HG03342 (cell line): ENCODE results near the gene CRISPLD2.

ENCODE experiments used
- ATAC-seq: cut with Tn5 transposase; IDR thresholded peaks from one replicate; pipeline ENCODE4 v1.9.1; 2021; ENCODE audit warnings: mild to moderate bottlenecking, moderate library complexity; ENCODE audit not compliant: unreplicated experiment

The CRISPLD2 gene, protein sequence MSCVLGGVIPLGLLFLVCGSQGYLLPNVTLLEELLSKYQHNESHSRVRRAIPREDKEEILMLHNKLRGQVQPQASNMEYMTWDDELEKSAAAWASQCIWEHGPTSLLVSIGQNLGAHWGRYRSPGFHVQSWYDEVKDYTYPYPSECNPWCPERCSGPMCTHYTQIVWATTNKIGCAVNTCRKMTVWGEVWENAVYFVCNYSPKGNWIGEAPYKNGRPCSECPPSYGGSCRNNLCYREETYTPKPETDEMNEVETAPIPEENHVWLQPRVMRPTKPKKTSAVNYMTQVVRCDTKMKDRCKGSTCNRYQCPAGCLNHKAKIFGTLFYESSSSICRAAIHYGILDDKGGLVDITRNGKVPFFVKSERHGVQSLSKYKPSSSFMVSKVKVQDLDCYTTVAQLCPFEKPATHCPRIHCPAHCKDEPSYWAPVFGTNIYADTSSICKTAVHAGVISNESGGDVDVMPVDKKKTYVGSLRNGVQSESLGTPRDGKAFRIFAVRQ

DNA sequence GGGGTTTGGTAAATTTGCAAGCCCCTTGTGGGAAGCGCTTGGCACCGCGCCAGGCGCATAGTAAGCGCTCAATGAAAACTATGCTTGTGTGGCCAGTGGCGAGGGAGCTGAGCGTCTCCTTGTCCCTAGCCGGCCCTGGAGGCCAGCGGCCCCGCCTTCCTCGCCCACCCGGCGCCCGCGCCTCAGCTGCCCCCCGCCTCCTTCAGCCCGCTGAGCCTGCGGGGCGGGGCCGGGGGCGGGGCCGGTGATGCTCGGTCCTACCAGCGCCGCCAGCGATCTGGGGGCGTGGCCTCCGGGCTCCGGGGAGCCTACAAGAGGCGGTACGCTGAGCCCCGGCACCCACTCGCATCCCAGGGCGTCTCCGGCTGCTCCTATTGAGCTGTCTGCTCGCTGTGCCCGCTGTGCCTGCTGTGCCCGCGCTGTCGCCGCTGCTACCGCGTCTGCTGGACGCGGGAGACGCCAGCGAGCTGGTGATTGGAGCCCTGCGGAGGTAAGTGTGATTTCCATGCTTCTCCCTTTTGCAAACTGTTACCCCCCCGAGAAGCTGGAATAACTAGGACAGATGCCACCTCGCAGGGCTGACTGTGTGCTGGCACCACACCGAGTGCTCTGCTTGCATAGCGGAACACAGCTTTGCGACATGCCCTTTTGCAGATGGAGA lies at the start of gene CRISPLD2:
Gene CRISPLD2, plus strand, starts transcription at position 342 of the 661 bp plus-strand sequence. CDS start 18,511 bp downstream, outside the sequence.
- peak; percentile 58 for ATAC-seq

DNA sequence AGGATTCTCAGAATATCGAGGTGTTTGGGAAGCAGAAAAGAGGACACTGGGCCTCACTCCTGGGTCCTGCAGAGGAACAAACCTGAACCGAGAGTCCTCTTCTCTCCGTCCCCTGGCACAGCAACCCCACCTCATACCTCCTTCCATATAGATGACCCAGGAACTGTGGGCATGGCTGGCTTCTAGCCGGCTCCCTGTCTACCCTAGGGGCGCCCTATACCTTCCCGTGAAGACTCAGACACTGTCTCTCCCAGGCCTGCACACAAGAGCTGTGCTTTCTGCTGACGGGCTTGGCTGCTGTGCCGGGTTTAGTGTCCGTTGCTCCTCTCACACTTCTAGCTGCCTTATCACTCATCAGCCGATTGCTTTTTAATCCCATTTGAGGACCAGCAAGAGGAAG lies 46.5 kb upstream of the CRISPLD2 start:
- ATAC-seq: no peak

DNA sequence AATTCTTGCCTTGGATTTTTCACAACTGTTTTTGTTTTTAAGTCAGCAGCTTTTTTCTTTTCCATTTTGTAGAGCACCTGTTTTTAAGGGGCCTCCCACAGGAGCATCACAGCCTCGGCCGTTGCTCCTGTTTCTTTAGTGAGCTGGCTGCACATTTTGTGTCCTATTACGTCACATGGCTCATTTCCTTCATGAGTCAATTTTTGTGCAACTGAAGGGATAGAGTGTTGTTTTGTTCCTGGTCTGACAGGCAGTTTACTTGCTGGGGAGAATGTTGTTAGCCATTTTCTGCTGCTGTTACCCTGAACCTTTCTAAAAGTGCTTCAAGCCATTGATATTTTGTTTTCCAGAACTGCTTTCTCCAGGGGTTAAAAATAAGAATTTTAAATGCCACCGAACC lies 45.0 kb upstream of the CRISPLD2 start:
- no peak for ATAC-seq

DNA sequence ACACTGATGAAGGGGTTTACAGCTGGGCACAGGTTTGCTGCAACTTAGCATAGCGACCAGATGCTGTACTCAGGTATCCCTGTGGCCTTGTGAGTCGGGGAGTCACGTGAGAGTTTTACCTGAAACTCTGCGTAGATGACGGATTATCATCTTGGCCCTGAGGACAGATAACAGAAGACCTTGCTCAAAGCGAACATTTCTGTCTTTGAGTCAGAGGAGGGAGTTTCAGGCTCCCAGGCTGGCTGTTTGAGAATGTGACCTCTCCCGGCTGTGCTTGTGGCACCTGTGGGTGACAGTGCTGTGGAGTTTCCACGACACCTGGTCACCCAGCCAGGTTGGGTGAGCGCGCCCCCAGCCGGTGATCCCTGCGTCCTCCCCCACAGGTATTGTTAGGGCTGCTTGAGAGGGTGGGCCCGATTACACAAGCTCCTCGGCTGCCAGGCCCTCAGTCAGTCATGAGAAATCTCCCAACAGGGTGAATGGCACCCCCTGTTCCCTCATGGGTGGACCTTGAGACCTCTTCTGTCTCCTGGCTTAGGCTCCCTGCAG lies 44.4 kb upstream of the CRISPLD2 start:
- no peak for ATAC-seq

DNA sequence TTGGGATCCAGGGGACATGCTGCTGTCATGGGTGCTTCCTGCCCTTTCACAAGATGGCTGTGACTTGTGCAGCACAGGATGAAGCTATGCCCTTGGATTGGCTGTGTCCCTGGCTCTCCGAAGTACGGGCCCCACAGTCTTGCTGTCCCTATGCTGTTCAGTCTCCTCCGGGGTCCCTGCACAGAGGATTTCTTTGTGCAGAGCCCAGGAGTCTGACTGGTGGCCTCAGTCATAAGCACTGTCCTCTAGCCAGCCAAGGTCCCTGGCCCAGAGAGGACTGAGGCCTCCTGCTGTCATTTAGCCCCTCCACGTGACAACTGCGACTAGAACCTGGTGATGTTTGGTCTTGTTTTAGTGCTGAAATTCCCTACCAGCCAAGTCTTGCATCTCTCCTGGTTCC lies 42.4 kb upstream of the CRISPLD2 start:
- ATAC-seq: no peak

DNA sequence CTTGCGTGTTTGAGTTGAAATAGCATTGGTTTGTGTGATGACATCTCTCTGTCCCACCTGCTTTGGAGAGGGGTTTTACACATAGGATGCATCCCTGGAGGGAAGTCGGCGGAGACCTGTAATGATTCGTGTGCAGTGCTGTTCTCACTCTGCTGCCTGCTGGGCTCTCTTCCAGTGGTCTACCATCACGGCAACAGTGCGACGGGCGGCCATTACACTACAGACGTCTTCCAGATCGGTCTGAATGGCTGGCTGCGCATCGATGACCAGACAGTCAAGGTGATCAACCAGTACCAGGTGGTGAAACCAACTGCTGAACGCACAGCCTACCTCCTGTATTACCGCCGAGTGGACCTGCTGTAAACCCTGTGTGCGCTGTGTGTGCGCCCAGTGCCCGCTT lies 41.1 kb upstream of the CRISPLD2 start:
- ATAC-seq: no peak

DNA sequence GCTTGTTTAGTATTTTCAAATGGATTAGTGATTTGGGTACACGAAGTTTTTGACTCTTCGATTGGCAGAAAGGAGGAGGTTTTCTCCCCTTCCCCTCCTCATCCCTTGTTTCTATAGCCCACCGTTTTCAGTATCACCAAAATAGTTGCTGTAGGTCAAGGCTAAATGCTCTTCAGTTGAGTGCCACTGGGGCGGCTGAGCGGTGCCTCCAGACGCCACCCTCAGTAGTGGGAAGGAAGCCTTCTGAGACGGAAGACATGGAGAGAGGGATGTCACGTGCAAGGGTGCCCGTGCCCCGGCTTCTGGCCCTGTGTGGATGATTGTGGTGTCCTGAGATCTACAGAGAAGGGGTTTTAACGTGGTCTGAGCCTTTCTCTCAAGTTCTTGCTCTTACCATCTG lies 39.7 kb upstream of the CRISPLD2 start:
- ATAC-seq: no peak

DNA sequence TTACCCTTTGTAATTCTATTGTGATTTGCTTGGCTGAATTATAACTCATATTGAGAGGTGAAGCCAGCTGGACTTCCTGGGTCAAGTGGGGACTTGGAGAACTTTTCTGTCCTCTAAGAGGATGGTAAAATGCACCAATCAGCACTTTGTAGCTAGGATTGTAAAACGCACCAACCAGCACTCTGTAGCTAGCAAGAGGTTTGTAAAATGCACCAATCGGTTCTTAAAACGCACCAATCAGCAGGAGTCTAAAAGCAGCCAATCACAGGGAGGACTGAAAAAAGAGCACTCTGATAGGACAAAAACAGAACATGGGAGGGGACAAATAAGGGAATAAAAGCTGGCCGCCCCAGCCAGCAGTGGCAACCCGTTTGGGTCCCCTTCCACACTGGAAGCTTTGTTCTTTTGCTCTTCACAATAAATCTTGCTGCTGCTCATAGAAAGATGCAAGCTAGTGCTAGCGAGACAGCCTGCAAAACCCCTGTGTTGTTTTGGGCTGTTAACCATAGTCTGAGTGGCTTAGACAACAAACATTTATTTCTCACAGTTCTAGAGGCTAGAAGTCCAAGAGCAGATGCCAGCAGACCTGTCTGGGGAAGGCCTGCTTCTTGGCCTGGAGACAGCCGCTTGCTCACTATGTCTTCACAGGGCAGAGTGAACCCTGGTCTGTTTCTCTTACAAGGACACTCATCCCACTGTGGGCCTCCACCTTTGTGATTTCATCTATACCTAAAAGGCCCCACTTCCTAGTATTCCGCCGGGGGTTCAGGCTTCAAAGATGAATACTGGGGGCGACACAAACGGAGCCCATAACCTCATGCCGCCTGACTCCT lies 39.0 kb upstream of the CRISPLD2 start:
- ATAC-seq: no peak

DNA sequence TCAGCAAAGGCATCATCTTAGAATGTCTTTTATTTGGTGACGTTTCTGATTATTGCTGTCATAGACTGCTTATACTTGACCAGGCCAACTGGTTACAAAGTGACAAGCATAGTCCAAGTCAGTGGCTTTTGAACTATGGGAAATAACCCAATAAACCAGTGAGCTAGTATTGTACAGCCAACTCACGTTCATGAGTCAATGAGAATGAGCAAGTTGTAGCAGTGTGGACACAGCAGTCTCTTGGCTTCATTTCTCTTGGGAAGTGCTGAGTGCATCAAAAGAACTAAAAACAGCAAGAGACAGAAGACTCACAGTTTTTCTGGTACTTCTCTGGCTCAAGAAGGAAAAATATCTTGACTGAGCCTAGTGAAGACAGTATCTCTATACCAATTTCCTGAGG lies 36.9 kb upstream of the CRISPLD2 start:
- no peak for ATAC-seq

DNA sequence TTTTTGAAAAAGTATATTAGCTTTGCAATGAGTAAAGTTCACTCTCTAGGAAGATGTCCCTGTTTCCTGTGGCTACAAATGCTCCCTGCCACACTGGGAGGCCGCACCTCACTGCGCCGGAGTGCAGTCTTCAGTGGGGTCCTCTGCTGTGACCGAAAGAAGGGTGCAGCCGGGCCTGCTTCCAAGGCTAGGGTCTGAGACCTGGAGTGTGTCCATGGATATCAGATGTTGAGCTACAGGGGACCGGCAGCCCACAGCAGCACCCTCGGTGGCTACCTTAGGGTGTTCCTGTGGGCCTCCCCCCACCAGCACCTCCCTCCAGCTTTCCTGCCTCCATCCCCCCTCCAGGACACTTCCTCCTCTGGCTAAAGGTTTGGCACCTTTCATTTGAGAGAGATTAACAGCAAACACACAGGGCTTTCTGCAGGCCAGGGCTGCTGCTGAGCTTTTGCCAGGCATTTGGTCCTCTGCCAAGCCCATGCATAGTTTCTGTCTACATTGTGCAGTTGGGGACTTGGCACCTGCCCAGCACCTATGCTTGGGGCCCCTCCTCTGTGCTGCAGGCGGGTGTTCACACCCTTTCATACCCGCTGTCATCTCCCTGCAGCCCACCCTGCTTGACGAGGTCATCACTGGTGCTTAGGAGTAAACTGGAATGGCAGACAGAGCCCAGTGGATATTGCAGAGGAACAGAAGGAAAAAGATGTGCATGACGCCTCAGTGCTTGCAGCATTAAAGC lies 33.8 kb upstream of the CRISPLD2 start:
- no peak for ATAC-seq

DNA sequence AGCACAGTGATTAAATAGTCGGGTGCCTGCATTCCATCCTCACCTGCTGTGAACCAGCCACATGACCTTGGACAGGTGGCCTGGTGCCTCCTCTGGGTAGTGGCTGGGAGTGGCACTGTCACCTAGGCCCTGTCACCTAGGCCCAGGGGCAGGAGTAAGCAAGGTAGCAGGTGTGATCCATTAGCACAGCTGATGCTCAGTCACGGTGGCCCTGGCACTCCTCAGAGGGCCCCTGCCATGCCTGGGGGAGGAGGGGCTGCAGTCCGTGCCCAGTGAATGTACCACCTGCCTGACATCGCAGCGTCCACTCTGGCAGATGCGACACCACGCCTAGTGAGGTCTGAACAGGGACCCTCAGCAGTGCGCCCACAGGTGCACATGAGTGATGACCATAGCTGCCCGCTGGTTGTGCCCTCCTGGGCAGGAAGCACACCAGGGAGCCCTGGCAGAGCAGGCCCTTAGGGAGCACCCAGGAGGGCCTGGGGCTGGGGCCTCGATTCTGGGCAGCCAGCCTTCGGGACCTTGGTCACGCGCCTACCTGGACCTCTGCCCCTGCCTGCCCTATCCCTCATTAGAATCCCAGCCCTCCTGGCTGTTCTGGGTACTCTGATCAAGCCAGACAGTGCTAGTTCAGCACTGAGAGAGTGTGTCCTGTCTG lies 33.1 kb upstream of the CRISPLD2 start:
- ATAC-seq: no peak

DNA sequence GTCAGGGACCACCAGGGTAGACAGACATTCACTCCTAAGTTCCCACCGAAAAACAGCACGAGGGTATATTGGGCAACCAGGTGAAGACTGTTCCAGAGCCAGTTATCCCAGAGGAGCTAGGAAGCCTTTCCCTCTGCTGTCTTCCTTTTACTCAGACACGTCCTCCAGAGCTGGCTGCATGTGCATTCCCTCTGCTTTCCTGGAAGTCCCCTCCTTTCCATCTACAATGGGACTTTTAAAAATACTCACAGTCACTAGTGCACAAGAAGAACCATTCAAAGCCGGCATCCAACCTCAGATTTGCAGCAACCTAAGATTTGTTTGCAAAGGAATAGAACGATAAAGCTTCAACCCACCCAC lies 32.5 kb upstream of the CRISPLD2 start:
- no peak for ATAC-seq

DNA sequence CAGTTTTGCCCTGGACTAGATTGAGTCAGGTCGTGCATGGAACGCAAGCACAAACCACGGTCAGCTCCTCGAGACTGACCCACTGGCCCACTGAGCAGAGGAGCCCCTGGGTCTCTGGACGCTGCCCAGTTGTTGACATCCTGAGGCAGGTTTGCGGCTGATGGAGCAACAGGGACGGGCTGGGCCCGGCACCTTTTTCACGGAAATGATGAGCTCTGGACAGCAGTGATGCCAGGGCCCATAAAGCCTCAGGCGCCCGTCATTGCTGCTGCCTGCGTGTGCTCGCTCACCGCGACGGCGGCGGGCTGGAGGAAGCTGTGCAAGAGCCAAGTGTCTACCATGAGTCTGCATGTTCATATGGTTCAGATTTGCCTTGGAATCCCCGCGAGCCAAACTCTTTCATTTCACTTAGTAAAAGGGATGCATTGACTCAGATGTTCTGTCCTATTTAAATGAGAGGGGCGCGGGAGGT lies 30.8 kb upstream of the CRISPLD2 start:
- no peak for ATAC-seq

DNA sequence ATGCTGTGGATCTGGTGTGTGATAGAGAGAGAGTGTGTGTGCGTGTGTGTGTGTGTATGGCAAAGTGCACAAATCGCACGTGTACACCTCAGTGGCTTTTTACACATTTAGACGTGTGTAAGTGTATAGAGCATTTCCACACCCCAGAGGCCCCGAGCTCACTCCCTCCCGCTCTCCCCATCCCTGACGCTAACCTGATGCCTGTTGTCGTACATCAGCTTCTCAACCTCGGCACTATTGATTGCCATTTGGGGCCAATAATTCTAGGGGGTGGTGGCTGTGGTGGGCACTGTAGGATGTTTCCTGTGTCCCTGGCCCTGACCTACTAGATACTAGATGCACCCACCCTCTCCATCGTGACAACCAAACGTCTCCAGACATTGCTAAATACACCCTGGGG lies 30.4 kb upstream of the CRISPLD2 start:
- no peak for ATAC-seq

DNA sequence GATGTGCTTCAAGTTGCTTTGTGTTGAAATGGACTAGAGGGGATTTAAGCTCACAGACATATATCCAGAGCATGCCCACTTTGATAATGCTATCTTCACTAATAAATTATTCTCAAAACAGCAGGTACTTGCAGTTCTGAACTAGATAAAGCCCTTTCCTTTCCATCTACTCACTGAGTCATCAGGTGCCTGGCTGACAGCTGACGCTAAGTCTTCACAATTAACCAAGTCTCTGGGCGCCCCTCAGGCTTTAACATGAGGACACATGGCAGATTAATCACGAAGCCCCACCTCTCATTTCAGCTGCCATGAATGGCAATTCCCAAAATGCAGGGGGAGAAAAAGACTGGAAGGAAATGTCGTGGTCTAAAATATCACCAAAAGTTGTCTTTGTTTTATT lies 29.5 kb upstream of the CRISPLD2 start:
- no peak for ATAC-seq

DNA sequence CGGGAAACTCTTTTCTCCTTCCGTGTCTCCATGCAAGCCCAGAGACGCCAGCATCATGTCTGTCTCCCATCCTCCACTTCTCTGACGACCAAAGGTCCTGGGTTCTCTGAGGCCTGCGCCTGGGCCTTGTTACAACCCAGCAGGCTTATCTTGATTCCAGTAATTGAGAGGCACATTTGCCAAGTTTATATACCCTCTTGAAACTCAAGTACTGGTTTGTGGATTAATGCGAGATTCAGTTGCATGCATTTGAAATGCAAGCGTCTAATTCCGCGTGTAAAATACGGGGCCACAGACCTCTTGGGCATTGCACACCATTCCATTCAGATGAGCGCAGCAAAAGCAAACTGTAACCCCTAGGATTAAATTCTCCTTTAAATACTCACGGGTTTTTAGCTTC lies 28.7 kb upstream of the CRISPLD2 start:
- no peak for ATAC-seq

DNA sequence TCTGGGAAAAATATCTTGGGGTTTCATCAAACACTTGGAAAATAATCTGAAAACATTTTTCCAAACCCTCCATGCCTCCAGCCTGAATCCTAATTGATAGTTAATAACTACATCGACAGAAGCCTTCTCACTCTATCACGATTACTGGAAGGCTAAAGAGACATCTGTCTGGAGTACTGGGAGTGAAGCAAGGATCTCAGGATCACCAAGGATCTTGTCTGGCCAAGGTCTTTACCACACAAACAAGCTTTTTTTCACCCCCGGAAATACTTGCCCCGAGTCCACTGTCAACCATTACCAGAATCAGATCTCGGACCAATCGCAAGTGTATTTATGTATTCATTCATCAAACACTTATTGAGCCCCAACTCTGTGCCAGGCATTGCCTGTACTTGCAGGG lies 28.3 kb upstream of the CRISPLD2 start:
- ATAC-seq: no peak

DNA sequence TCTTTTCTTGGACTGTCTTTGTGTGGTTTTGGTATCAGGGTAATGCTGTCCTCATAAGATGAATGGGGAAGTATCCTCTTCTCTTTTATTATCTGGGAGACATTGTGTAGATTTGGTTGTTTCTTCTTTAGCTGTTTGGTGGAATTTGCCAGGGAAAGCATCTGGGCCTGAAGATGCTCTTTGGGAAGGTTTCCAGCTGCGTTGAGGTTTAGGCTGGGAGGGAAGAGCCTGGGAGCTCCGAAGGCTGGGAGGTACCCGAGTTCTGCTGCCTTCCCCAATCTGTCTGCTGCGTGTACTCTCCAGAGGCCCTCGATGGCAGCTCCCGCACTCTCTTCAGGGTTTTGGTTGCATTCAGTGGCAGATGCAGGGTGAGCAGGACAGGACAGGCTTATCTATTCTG lies 25.6 kb upstream of the CRISPLD2 start:
- no peak for ATAC-seq

DNA sequence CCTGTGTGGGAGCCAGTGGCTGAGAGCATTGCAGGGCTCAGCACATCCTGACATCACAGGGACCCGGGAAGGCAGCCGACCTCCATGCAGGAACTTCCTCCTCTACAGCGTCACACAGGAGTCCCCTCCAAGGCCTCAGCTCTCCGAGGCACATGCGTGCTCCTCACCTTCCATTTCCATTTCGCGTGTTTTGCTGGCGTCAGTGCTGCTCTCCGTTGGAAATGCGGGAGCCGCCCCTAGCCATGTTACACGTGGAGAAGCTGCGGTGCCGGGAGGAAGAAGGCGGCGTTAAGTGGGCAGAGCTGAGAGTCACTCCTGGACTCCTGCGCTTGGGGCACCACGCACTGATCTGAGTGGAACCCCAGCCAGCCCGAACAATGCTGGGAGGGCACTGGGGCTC lies 25.2 kb upstream of the CRISPLD2 start:
- ATAC-seq: no peak
